A549 (cell line): ENCODE results near the gene CDK7. TPM values are rescaled to one million over a fixed set of nuclear protein-coding genes. Genes with fewer than 3 reads are reported as not detected.

Source experiments
- ATAC-seq, 2 experiments: fragments of 200-7000 bp in 1 of 2; fragments of >200 bp in 1 of 2; cut with Nextera tagmentation in 1 of 2; cut with Tn5 transposase in 1 of 2; 3 replicates each; pipeline versions ENCODE4 v1.8.0 to v1.9.1; 2018 to 2020; ENCODE audit warnings: mild to moderate bottlenecking in 1 of 2, moderate library complexity in 1 of 2
- CTCF ChIA-PET: fragments of 300-600 bp; sonication (Branson Sonifier 250); formaldehyde crosslinking; extraction: SDS; loops from one replicate; lab custom pipeline; 2021; ENCODE audit warnings: antibody characterized with exemption, inconsistent platforms; lab: Yijun Ruan, JAX
- POLR2A ChIA-PET: fragments of 350-600 bp; formaldehyde crosslinking; extraction: SDS; loops from one replicate; lab custom pipeline; 2021; ENCODE audit warnings: antibody characterized with exemption, inconsistent platforms; lab: Yijun Ruan, JAX
- DNase-seq, 2 experiments: peaks; one replicate each; pipeline versions ENCODE4 v3.0.0 to v3.0.0-alpha.2; 2011 to 2016; ENCODE audit warnings: low read depth in 1 of 2, low spot score in 1 of 2
- FAIRE-seq: peaks from 2 replicates; lab custom pipeline; 2011; peaks lifted over from hg19 to GRCh38; lab: Jason Lieb, UNC
- H3K27ac ChIP-seq, 2 experiments: fragments of >200 bp; sonication (Bioruptor Twin); formaldehyde crosslinking; 3 replicates each; pipeline ENCODE4 v1.5.1; 2016 to 2017
- H3K4me1 ChIP-seq: fragments of >200 bp; sonication (Bioruptor Twin); formaldehyde crosslinking; 3 replicates; pipeline ENCODE4 v1.6.1; 2016
- H3K4me2 ChIP-seq: fragments of >200 bp; sonication (Bioruptor Twin); formaldehyde crosslinking; 3 replicates; pipeline ENCODE4 v1.6.1; 2016
- H3K4me3 ChIP-seq: fragments of >200 bp; sonication (Bioruptor Twin); formaldehyde crosslinking; 3 replicates; pipeline ENCODE4 v1.5.1; 2016
- H3K9me3 ChIP-seq: fragments of >200 bp; sonication (Bioruptor Twin); formaldehyde crosslinking; 3 replicates; pipeline ENCODE4 v1.6.1; 2016
- BCL3 ChIP-seq: fragments of >200 bp; sonication (Bioruptor Twin); formaldehyde crosslinking; IDR thresholded peaks from 3 replicates; pipeline ENCODE4 v1.6.1; 2016
- CBX2 ChIP-seq: fragments of 200-600 bp; sonication (generic); IDR thresholded peaks from 2 replicates; pipeline ENCODE4 v1.6.1; 2016; ENCODE audit warnings: low read depth, mild to moderate bottlenecking, borderline replicate concordance
- CTCF ChIP-seq: fragments of >200 bp; sonication (Bioruptor Twin); formaldehyde crosslinking; IDR thresholded peaks from 3 replicates; pipeline ENCODE4 v1.5.1; 2016
- ESRRA ChIP-seq: fragments of 150-350 bp; IDR thresholded peaks from 2 replicates; pipeline ENCODE4 v1.6.1; 2014; ENCODE audit warnings: mild to moderate bottlenecking, low read length, borderline replicate concordance
- FOSL2 ChIP-seq, 2 experiments: fragments of 450-650 bp in 1 of 2; fragments of >200 bp in 1 of 2; sonication (Bioruptor Twin) in 1 of 2; formaldehyde crosslinking; IDR thresholded peaks; 2 replicates each; pipeline versions ENCODE4 v1.5.0 to v1.6.1; 2016 to 2020; ENCODE audit warnings: mild to moderate bottlenecking in 1 of 2, moderate library complexity in 1 of 2
- GATA3 ChIP-seq: IDR thresholded peaks from 2 replicates; pipeline ENCODE4 v1.6.1; 2012; ENCODE audit warnings: borderline replicate concordance
- HOXB13 ChIP-seq: fragments of 250-450 bp; sonication (Bioruptor Pico); IDR thresholded peaks from 2 replicates; pipeline ENCODE4 v1.5.0; 2020; ENCODE audit warnings: low read depth, mild to moderate bottlenecking, moderate library complexity
- HOXB5 ChIP-seq: fragments of 250-450 bp; sonication (Bioruptor Pico); IDR thresholded peaks from 2 replicates; pipeline ENCODE4 v1.5.0; 2020; ENCODE audit warnings: mild to moderate bottlenecking, moderate library complexity
- JUN ChIP-seq, 2 experiments: fragments of >200 bp; sonication (Bioruptor Twin); formaldehyde crosslinking; IDR thresholded peaks; 2 replicates in 1 of 2; 3 replicates in 1 of 2; pipeline ENCODE4 v1.6.1; 2016 to 2017
- KDM5A ChIP-seq: fragments of 200-600 bp; sonication (generic); IDR thresholded peaks from 2 replicates; pipeline ENCODE4 v1.6.1; 2016; ENCODE audit warnings: antibody characterized with exemption, mild to moderate bottlenecking
- MAFK ChIP-seq: fragments of 450-650 bp; IDR thresholded peaks from 2 replicates; pipeline ENCODE4 v1.6.1; 2014; ENCODE audit not compliant: partially characterized antibody
- MAX ChIP-seq: IDR thresholded peaks from 2 replicates; pipeline ENCODE4 v1.6.1; 2012
- PHF8 ChIP-seq: fragments of 200-600 bp; sonication (generic); IDR thresholded peaks from 2 replicates; pipeline ENCODE4 v1.6.1; 2016; ENCODE audit warnings: low read depth, mild to moderate bottlenecking, antibody characterized with exemption, moderate library complexity, borderline replicate concordance
- POLR2A ChIP-seq: IDR thresholded peaks from 2 replicates; pipeline ENCODE4 v1.6.1; 2012; ENCODE audit warnings: mild to moderate bottlenecking, low read length
- RAD21 ChIP-seq, 2 experiments: fragments of >200 bp in 1 of 2; sonication (Bioruptor Twin) in 1 of 2; formaldehyde crosslinking in 1 of 2; IDR thresholded peaks in 1 of 2; conservative IDR thresholded peaks in 1 of 2; 2 replicates in 1 of 2; 3 replicates in 1 of 2; pipeline ENCODE4 v1.6.1; 2012 to 2018; ENCODE audit warnings: inconsistent platforms in 1 of 2
- RFX5 ChIP-seq: fragments of 450-650 bp; IDR thresholded peaks from 2 replicates; pipeline ENCODE4 v1.7.1; 2014; ENCODE audit warnings: antibody characterized with exemption, mild to moderate bottlenecking, moderate library complexity
- RNF2 ChIP-seq: fragments of 200-600 bp; sonication (generic); IDR thresholded peaks from 2 replicates; pipeline ENCODE4 v1.6.1; 2016; ENCODE audit warnings: low read depth, mild to moderate bottlenecking, antibody characterized with exemption, moderate library complexity, borderline replicate concordance
- SMC3 ChIP-seq: fragments of >200 bp; sonication (Bioruptor Twin); formaldehyde crosslinking; IDR thresholded peaks from 3 replicates; pipeline ENCODE4 v1.6.1; 2018; ENCODE audit warnings: inconsistent platforms
- TFCP2L1 ChIP-seq: fragments of 250-450 bp; sonication (Bioruptor Pico); IDR thresholded peaks from 2 replicates; pipeline ENCODE4 v1.5.0; 2021; ENCODE audit warnings: mild to moderate bottlenecking
- USF2 ChIP-seq: fragments of 450-650 bp; IDR thresholded peaks from 2 replicates; pipeline ENCODE4 v1.6.1; 2014; ENCODE audit warnings: antibody characterized with exemption
- ZC3H11A ChIP-seq: fragments of 450-650 bp; IDR thresholded peaks from 2 replicates; pipeline ENCODE4 v1.6.1; 2014; ENCODE audit warnings: antibody characterized with exemption, mild to moderate bottlenecking
- WGBS: methylation state at CpG from one replicate; pipeline ENCODE4 v1.1.6; 2017; ENCODE audit errors: missing lambda C conversion rate; 5-methylcytosine and 5-hydroxymethylcytosine counted together
- polyA minus RNA-seq: library from RNA; depleted of rRNA, polyadenylated mRNA; stranded (reverse); fragments of >200 nt; gene quantifications from 2 replicates; pipeline ENCODE4 v1.2.3, GENCODE V29; 2011; rRNA and poly(A)+ RNA removed
- polyA plus RNA-seq, 4 experiments: library from polyadenylated mRNA; depleted of rRNA in 3 of 4; stranded (reverse); fragments of >200 nt; fragmentation: RNase III in 1 of 4; extraction: RNeasy Plus Mini Kit Qiagen cat#74134 plus additional on column Dnase treatment in 1 of 4; gene quantifications; 2 replicates in 3 of 4; 3 replicates in 1 of 4; pipeline ENCODE4 v1.2.3, GENCODE V29; 2011 to 2017
- TF ChIP-seq, protein P1 (sequence below): IDR thresholded peaks from 2 replicates; pipeline ENCODE4 v1.6.1; 2012; ENCODE audit warnings: low read depth, borderline replicate concordance

Gene CDK7
- polyA plus RNA-seq (2011; rRNA removed) (115 and 118 TPM in 2 replicates), polyA plus RNA-seq (2017; fragmentation: RNase III; extraction: RNeasy Plus Mini Kit Qiagen cat#74134 plus additional on column Dnase treatment) (62.7 to 66.4 TPM (median 63.6 TPM) in 3 replicates), polyA minus RNA-seq (26.1 and 77.0 TPM in 2 replicates)
- polyA plus RNA-seq (2012; cell fraction: cytosol; rRNA removed), result 22.7 and 23.7 TPM in 2 replicates
- 7.8 and 13.5 TPM in 2 replicates for polyA plus RNA-seq (2012; cell fraction: nucleus; rRNA removed)

DNA sequence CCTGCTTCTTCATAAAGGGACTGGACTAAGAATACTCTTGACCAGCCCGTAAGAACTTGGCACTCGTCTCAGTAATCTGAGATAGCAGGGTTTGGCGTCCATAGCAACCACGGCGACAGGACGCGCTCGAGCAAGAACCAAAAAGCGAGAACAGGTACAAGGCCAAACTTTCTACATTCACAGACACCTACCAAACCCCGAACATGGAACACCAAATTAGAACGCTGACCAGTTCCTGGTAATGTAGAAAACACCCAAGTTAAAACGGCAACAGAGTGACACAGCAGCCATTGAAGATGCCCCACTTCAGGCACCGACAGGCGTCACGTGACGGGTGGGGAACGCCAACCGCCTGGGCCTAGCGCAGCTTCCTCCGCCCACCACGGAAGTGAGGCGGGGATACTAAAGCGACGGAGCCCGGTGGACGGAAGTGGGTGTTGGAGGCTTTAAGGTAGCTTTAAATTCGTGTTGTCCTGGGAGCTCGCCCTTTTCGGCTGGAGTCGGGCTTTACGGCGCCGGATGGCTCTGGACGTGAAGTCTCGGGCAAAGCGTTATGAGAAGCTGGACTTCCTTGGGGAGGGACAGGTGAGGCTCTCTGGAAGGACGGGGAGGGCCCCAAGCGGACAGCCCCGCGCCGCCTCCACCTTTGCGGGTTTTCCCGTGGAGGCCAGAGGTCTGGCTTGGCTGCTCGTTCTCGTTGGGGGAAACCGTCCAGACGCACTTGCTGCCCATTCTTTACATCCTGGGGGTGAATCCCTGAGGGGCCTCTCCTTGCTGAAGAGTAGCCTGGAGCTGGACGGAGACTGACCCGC, at the start of gene CDK7:
Gene CDK7 (plus strand): TSS at position 430 of the 812 bp plus-strand sequence. CDS start 90 bp downstream, at position 520.
- H3K4me3 ChIP-seq, result peak within 1 kb of the TSS; percentile 79
- TF ChIP-seq ZC3H11A (no peak), KDM5A (peak; percentile 60), USF2 (peak; percentile 98), HOXB13 (CRISPR knock-in tag) (no peak), BCL3 (peak; percentile 73; the same call in 1 of the 3 replicates), CTCF (no peak), PHF8 (0 out of 2 replicates have a peak, but pooled peaks have one; percentile 18), SMC3 (peak; percentile 20; the same call in 1 of the 3 replicates), MAX (peak; percentile 70), POLR2A (peak; percentile 72), JUN (IDR thresholded peaks at IDR 0.05) (peak in 1 of 2 experiments; percentile 75; a peak in 3 of 5 replicates)
- no peaks in the 10 kb centered on the region for H3K9me3 ChIP-seq
- peaks cover 41% of the 10 kb centered on the region for H3K4me1 ChIP-seq
- peak within 1 kb of the TSS; percentile 89 for H3K4me2 ChIP-seq
- peak; percentile 91 to 97 for DNase-seq
- 1% methylated on average over 34 of the region's 49 CpGs for WGBS
- FAIRE-seq, result peak; percentile 68
- peak within 1 kb of the TSS; percentile 80 to 89 for H3K27ac ChIP-seq
- ChIA-PET CTCF (interaction anchor here (0.7 kb wide), 1 partner anchor 9 kb away, joined by 3 read pairs; no protein-coding TSS in a partner anchor), POLR2A (interaction anchor here (0.6 to 1.4 kb wide), 8 partner anchors 17 to 141 kb away, joined by 3 to 7 read pairs (median 4); partner anchors contain the start of genes CCDC125, CENPH and SLC30A5)
- ATAC-seq, result peak; percentile 99

- no peak overlapping the region for H3K4me2 ChIP-seq
- ATAC-seq, result no peak
- no peak overlapping the region for H3K4me3 ChIP-seq
- no peak for FAIRE-seq
- ChIA-PET POLR2A (no interaction called here), CTCF (no interaction called here)
- no peak for DNase-seq
- H3K4me1 ChIP-seq, result peaks cover 11% of the 10 kb centered on the region; the same call in 2 of the 3 replicates
- H3K27ac ChIP-seq, result no peak overlapping the region
- WGBS, result 82% methylated on average over 2 of the region's 2 CpGs
- no peaks in the 10 kb centered on the region for H3K9me3 ChIP-seq
- TF ChIP-seq CBX2 (no peak), GATA3 (no peak), HOXB5 (CRISPR knock-in tag) (no peak), TFCP2L1 (CRISPR knock-in tag) (no peak), ZC3H11A (no peak), RNF2 (no peak), ESRRA (no peak), BCL3 (no peak), MAX (no peak), RAD21 (conservative IDR thresholded peaks at IDR 0.05 in 1 of 2, IDR thresholded peaks at IDR 0.05 in 1 of 2) (no peak), FOSL2 (IDR thresholded peaks at IDR 0.05) (no peak), FOSL2 (CRISPR knock-in tag; IDR thresholded peaks at IDR 0.05) (no peak), MAFK (no peak), RFX5 (no peak)
- TF ChIP-seq, protein P1, sequence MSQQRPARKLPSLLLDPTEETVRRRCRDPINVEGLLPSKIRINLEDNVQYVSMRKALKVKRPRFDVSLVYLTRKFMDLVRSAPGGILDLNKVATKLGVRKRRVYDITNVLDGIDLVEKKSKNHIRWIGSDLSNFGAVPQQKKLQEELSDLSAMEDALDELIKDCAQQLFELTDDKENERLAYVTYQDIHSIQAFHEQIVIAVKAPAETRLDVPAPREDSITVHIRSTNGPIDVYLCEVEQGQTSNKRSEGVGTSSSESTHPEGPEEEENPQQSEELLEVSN, result no peak
Observed at GRCh38 chr5:69187342-69187741, 47.3 kb upstream of the CDK7 start.
